Suprapubic skin (tissue), 4 donors: ENCODE measurements around the gene PARG. TPM values are rescaled to one million over a fixed set of nuclear protein-coding genes. Genes with fewer than 3 reads are reported as not detected.

Experiments used
- DNase-seq, 2 donors: peaks; one replicate each; pipeline ENCODE4 v3.0.0-alpha.2; 2019; ENCODE audit warnings: low spot score in 2 of 2
- H3K27ac ChIP-seq: fragments of 200-600 bp; sonication (generic); one replicate; pipeline ENCODE4 v1.5.1; 2019
- H3K27me3 ChIP-seq: fragments of 200-600 bp; sonication (generic); one replicate; pipeline ENCODE4 v1.5.1; 2019
- H3K36me3 ChIP-seq: fragments of 200-600 bp; sonication (generic); one replicate; pipeline ENCODE4 v1.5.1; 2019
- H3K4me1 ChIP-seq: fragments of 200-600 bp; sonication (generic); one replicate; pipeline ENCODE4 v1.5.1; 2019
- H3K4me3 ChIP-seq: fragments of 200-600 bp; sonication (generic); one replicate; pipeline ENCODE4 v1.5.1; 2019; ENCODE audit warnings: mild to moderate bottlenecking
- H3K9me3 ChIP-seq: fragments of 200-600 bp; sonication (generic); one replicate; pipeline ENCODE4 v1.5.1; 2019
- EP300 ChIP-seq: sonication (generic); formaldehyde crosslinking; IDR thresholded peaks from one replicate; pipeline ENCODE4 v1.6.1; 2017; ENCODE audit warnings: antibody characterized with exemption
- POLR2A ChIP-seq, 2 donors: fragments of 450-650 bp; IDR thresholded peaks; one replicate each; pipeline ENCODE4 v1.6.1; 2017; ENCODE audit warnings: antibody characterized with exemption in 2 of 2, mild to moderate bottlenecking in 2 of 2, moderate library complexity in 2 of 2
- POLR2AphosphoS5 ChIP-seq, 3 donors: sonication (generic); formaldehyde crosslinking; IDR thresholded peaks; one replicate each; pipeline ENCODE4 v1.6.1; 2017; ENCODE audit warnings: antibody characterized with exemption in 3 of 3
- WGBS: methylation state at CpG from one replicate; pipeline ENCODE4 v1.1.5; 2018; 5-methylcytosine and 5-hydroxymethylcytosine counted together
- total RNA-seq, 4 donors: library from RNA; depleted of rRNA; stranded (reverse); fragments of >200 nt; gene quantifications; one replicate each; pipeline ENCODE4 v1.1.0, GENCODE V29; 2016
- TF ChIP-seq, protein P1 (sequence below), 2 donors: fragments of 200-600 bp in 1 of 2; fragments of 450-650 bp in 1 of 2; sonication (generic) in 1 of 2; IDR thresholded peaks; one replicate each; pipeline ENCODE4 v1.5.1; 2016 to 2019; ENCODE audit warnings: antibody characterized with exemption in 2 of 2, mild to moderate bottlenecking in 1 of 2, moderate library complexity in 1 of 2

The PARG gene
- total RNA-seq, 4 donors from 2014 or later, result 17.5 to 38.1 (median 21.0) TPM

DNA sequence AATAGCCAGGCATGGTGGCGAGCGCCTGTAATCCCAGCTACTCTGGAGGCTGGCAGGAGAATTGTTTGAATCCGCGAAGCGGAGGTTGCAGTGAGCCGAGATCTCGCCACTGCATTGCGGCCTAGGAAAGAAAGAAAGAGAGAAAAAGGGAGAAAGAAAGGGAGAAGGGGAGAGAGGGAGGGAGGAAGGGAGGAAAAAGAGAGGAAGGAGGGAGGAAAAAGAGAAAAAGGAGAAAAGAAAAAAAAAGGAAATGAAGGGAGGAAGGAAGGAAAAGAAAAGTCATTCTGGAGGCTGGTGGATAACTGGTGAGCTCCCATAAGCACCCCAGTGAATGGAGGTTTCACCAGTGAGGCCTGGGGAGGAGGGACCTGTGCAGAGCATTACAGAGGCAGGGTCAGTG lies 172.1 kb downstream of the PARG start:
- TF ChIP-seq POLR2AphosphoS5 (IDR thresholded peaks at IDR 0.05), result no peak
- no peak for TF ChIP-seq EP300
- TF ChIP-seq, protein P1, sequence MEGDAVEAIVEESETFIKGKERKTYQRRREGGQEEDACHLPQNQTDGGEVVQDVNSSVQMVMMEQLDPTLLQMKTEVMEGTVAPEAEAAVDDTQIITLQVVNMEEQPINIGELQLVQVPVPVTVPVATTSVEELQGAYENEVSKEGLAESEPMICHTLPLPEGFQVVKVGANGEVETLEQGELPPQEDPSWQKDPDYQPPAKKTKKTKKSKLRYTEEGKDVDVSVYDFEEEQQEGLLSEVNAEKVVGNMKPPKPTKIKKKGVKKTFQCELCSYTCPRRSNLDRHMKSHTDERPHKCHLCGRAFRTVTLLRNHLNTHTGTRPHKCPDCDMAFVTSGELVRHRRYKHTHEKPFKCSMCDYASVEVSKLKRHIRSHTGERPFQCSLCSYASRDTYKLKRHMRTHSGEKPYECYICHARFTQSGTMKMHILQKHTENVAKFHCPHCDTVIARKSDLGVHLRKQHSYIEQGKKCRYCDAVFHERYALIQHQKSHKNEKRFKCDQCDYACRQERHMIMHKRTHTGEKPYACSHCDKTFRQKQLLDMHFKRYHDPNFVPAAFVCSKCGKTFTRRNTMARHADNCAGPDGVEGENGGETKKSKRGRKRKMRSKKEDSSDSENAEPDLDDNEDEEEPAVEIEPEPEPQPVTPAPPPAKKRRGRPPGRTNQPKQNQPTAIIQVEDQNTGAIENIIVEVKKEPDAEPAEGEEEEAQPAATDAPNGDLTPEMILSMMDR (IDR thresholded peaks at IDR 0.05), result no peak
- TF ChIP-seq POLR2A (IDR thresholded peaks at IDR 0.05), result no peak
- no peak for DNase-seq
- H3K4me1 ChIP-seq, result no peaks in the 10 kb centered on the region
- H3K27ac ChIP-seq, result no peak overlapping the region
- 91% methylated on average over 8 of the region's 8 CpGs for WGBS
- no peaks in the 10 kb centered on the region for H3K9me3 ChIP-seq
- no peak overlapping the region for H3K4me3 ChIP-seq
- no peaks in the 10 kb centered on the region for H3K36me3 ChIP-seq
- H3K27me3 ChIP-seq, result peaks cover 64% of the 10 kb centered on the region

DNA sequence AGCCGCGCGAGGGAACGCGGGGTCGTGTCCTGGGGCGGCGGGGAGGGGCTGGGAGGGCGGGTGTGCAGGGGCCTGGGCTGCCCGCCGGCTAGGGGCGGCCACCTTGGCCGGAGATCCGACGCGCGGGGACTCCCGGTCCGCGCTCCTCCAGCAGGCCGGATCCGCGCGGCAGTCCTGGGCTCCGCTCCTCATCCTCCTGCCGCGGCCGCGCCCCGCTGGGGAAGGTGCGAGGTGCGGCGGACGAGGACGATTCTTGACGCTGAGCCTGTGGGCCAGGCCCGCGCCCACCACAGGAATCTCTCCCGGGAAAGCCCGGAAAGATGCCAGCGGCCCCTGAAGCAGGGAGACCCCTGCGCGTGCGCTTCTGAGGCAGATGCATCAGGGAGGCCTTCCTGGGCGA lies 173.1 kb downstream of the PARG start:
- no peak for TF ChIP-seq POLR2AphosphoS5 (IDR thresholded peaks at IDR 0.05)
- TF ChIP-seq EP300, result no peak
- TF ChIP-seq, protein P1 (IDR thresholded peaks at IDR 0.05), result no peak
- TF ChIP-seq POLR2A (IDR thresholded peaks at IDR 0.05), result no peak
- 2% methylated on average over 22 of the region's 45 CpGs for WGBS
- Histone ChIP-seq H3K27ac (no peak overlapping the region), H3K9me3 (no peaks in the 10 kb centered on the region), H3K36me3 (no peaks in the 10 kb centered on the region), H3K27me3 (peaks cover 67% of the 10 kb centered on the region), H3K4me1 (no peaks in the 10 kb centered on the region), H3K4me3 (no peak overlapping the region)
- no peak for DNase-seq

DNA sequence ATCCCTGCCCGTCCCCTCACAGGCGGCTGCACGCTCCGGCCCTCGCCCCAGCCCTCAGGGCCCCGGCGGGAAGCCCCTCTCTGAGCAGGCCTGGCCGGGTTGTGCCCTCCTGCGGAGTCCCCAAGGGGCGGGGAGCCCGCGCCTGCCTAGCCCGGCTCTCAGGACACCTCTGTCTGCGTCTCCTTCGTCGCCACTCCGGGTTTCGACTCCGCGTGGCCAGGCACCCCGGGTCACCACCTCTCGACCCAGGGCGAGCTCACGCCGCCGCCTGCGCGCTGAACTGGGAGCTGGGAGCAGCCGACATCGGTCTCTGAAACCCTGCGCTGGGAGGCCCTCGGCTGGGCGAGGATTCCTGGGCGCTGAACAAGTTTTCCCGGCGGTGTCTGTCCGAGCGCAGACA lies 173.5 kb downstream of the PARG start:
- Histone ChIP-seq H3K36me3 (no peaks in the 10 kb centered on the region), H3K4me3 (no peak overlapping the region), H3K9me3 (no peaks in the 10 kb centered on the region), H3K4me1 (no peaks in the 10 kb centered on the region), H3K27ac (no peak overlapping the region), H3K27me3 (peaks cover 71% of the 10 kb centered on the region)
- TF ChIP-seq EP300 (no peak), POLR2A (IDR thresholded peaks at IDR 0.05) (no peak)
- TF ChIP-seq, protein P1 (IDR thresholded peaks at IDR 0.05), result no peak
- WGBS, result 40% methylated on average over 1 of the region's 38 CpGs
- DNase-seq, result no peak

Other genes starting within 250 kb of the PARG start
- under 1 TPM in 1 of 4 donors, not detected in 3; 0.18 TPM for gene OGDHL, start 179.7 kb downstream of the PARG start, total RNA-seq
- 10 to 100 TPM; 15.8 to 32.3 (median 19.3) TPM for gene TIMM23B, start within 50 bp of the PARG start, total RNA-seq
- gene AGAP6, start 46.4 kb upstream of the PARG start, total RNA-seq, result 10 to 100 TPM in 3 of 4 donors, 1 to 10 TPM in 1; 8.1 to 43.4 (median 13.8) TPM
- 10 to 100 TPM; 29.7 to 68.0 (median 33.9) TPM for gene WASHC2A, start 125.9 kb upstream of the PARG start, total RNA-seq